Measurements from ENCODE around the gene SF3B1. TPM values are rescaled to one million over a fixed set of nuclear protein-coding genes. Genes with fewer than 3 reads are reported as not detected.

The SF3B1 gene
- polyA plus RNA-seq, 1 donor (not counting 4 experiments of a cell fraction or from before 2014, with no cell fraction given), result 322 TPM

DNA sequence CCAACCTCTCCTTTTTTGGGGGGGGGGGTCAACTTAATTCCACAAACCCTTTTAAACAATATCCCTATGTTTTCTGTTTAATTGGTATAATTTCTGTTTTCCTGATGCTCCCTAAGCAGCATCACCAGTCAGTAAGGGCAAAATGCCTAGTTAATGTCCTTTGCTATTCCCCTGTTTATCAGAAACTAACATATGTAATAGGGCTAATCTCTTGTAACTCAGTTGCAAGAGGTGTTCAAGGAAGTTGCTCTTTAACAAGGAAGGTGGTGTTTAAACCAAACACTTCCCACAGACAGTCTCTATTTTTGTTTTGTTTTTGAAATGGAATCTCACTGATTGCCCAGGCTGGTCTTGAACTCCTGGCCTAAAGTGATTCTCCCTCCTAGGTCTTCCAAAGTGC, 12.0 kb upstream of the SF3B1 start:
- no peak overlapping the region for H3K4me2 ChIP-seq (ENCODE audit: control insufficient read depth, extremely low read depth, insufficient read depth, low read depth, low read length)
- TF ChIP-seq, protein P1, sequence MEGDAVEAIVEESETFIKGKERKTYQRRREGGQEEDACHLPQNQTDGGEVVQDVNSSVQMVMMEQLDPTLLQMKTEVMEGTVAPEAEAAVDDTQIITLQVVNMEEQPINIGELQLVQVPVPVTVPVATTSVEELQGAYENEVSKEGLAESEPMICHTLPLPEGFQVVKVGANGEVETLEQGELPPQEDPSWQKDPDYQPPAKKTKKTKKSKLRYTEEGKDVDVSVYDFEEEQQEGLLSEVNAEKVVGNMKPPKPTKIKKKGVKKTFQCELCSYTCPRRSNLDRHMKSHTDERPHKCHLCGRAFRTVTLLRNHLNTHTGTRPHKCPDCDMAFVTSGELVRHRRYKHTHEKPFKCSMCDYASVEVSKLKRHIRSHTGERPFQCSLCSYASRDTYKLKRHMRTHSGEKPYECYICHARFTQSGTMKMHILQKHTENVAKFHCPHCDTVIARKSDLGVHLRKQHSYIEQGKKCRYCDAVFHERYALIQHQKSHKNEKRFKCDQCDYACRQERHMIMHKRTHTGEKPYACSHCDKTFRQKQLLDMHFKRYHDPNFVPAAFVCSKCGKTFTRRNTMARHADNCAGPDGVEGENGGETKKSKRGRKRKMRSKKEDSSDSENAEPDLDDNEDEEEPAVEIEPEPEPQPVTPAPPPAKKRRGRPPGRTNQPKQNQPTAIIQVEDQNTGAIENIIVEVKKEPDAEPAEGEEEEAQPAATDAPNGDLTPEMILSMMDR (optimal IDR thresholded peaks at IDR 0.05 in 1 of 3, IDR thresholded peaks at IDR 0.05 in 1 of 3, conservative IDR thresholded peaks at IDR 0.05 in 1 of 3; ENCODE audit: extremely low read depth in 1 of 3, insufficient read depth in 2 of 3, low read length in 3 of 3), result no peak
- TF ChIP-seq EZH2 (IDR thresholded peaks at IDR 0.05; ENCODE audit: low read length), result no peak
- no peaks in the 10 kb centered on the region for H3K9me1 ChIP-seq (ENCODE audit: control insufficient read depth, extremely low read depth, insufficient read depth, low read length)
- no peak overlapping the region for H3K4me3 ChIP-seq (ENCODE audit: control insufficient read depth in 2 of 3, extremely low read depth in 1 of 3, insufficient read depth in 2 of 3, low read depth in 1 of 3, low read length in 3 of 3)
- no peaks in the 10 kb centered on the region for H3K79me2 ChIP-seq (ENCODE audit: control insufficient read depth, insufficient read depth, low read length)
- no peaks in the 10 kb centered on the region for H3K9me3 ChIP-seq (ENCODE audit: control insufficient read depth, low read depth, low read length)
- no peaks in the 10 kb centered on the region for H4K20me1 ChIP-seq (ENCODE audit: control insufficient read depth, extremely low read depth, insufficient read depth, low read length)
- no peak overlapping the region for H3K27ac ChIP-seq (ENCODE audit: control insufficient read depth, insufficient read depth, low read length)
- H3K36me3 ChIP-seq (ENCODE audit: control insufficient read depth in 2 of 2, extremely low read depth in 1 of 2, insufficient read depth in 2 of 2, low read length in 2 of 2), result no peaks in the 10 kb centered on the region
- FAIRE-seq (no peak), DNase-seq (ENCODE audit: low read depth, low spot score) (no peak)
- H3K27me3 ChIP-seq (ENCODE audit: control insufficient read depth, extremely low read depth, insufficient read depth, low read length), result no peaks in the 10 kb centered on the region
- H3K4me1 ChIP-seq (ENCODE audit: control insufficient read depth, extremely low read depth, insufficient read depth, low read length), result no peaks in the 10 kb centered on the region
- H2AFZ ChIP-seq (ENCODE audit: control insufficient read depth, low read length), result no peak overlapping the region
- H3K9ac ChIP-seq (ENCODE audit: control insufficient read depth, extremely low read depth, insufficient read depth, low read length), result no peak overlapping the region
- dilution Hi-C loops (cut with MboI; ENCODE audit: extremely low pct_ligation_motif_present, low sequenced_read_pairs), result no loop called here

DNA sequence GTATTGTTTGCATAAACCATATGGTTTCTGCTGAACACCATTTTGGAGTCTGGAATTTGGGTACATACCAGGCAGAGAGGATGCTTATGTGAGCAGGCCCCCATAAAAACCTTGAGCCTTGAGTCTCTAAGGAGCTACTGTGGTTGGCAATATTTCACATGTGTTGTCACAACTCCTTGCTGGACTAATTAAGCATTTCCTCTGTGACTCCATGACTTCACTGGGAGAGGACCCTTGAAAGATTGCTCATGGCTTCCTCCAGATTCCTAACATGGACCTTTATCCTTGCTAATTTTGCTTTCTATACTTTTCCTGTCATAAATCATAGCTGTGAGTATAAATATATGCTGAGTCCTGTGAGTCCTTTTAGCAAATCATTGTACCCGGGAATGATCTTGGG, 10.9 kb upstream of the SF3B1 start:
- H3K36me3 ChIP-seq (ENCODE audit: control insufficient read depth in 2 of 2, extremely low read depth in 1 of 2, insufficient read depth in 2 of 2, low read length in 2 of 2), result no peaks in the 10 kb centered on the region
- H4K20me1 ChIP-seq (ENCODE audit: control insufficient read depth, extremely low read depth, insufficient read depth, low read length), result no peaks in the 10 kb centered on the region
- no peak for TF ChIP-seq EZH2 (IDR thresholded peaks at IDR 0.05; ENCODE audit: low read length)
- TF ChIP-seq, protein P1 (optimal IDR thresholded peaks at IDR 0.05 in 1 of 3, IDR thresholded peaks at IDR 0.05 in 1 of 3, conservative IDR thresholded peaks at IDR 0.05 in 1 of 3; ENCODE audit: extremely low read depth in 1 of 3, insufficient read depth in 2 of 3, low read length in 3 of 3), result no peak
- no peak for FAIRE-seq
- H3K4me1 ChIP-seq (ENCODE audit: control insufficient read depth, extremely low read depth, insufficient read depth, low read length), result no peaks in the 10 kb centered on the region
- dilution Hi-C loops (cut with MboI; ENCODE audit: extremely low pct_ligation_motif_present, low sequenced_read_pairs), result no loop called here
- no peak overlapping the region for H3K4me3 ChIP-seq (ENCODE audit: control insufficient read depth in 2 of 3, extremely low read depth in 1 of 3, insufficient read depth in 2 of 3, low read depth in 1 of 3, low read length in 3 of 3)
- no peaks in the 10 kb centered on the region for H3K79me2 ChIP-seq (ENCODE audit: control insufficient read depth, insufficient read depth, low read length)
- no peak overlapping the region for H3K9ac ChIP-seq (ENCODE audit: control insufficient read depth, extremely low read depth, insufficient read depth, low read length)
- no peak overlapping the region for H3K27ac ChIP-seq (ENCODE audit: control insufficient read depth, insufficient read depth, low read length)
- H3K9me1 ChIP-seq (ENCODE audit: control insufficient read depth, extremely low read depth, insufficient read depth, low read length), result no peaks in the 10 kb centered on the region
- H2AFZ ChIP-seq (ENCODE audit: control insufficient read depth, low read length), result no peak overlapping the region
- no peak overlapping the region for H3K4me2 ChIP-seq (ENCODE audit: control insufficient read depth, extremely low read depth, insufficient read depth, low read depth, low read length)
- DNase-seq (ENCODE audit: low read depth, low spot score), result no peak
- H3K27me3 ChIP-seq (ENCODE audit: control insufficient read depth, extremely low read depth, insufficient read depth, low read length), result no peaks in the 10 kb centered on the region
- no peaks in the 10 kb centered on the region for H3K9me3 ChIP-seq (ENCODE audit: control insufficient read depth, low read depth, low read length)
